HCT116 (cell line): Measurements from ENCODE around the gene GRIA4. TPM values are rescaled to one million over a fixed set of nuclear protein-coding genes. Genes with fewer than 3 reads are reported as not detected.

Experiments
- ATAC-seq: fragments of 200-7000 bp; cut with Tn5 transposase; 2 replicates; pipeline ENCODE4 v1.9.1; 2020; ENCODE audit warnings: mild to moderate bottlenecking, moderate library complexity
- BruUV-seq: library from RNA; stranded (reverse); fragments of 400-500 nt; replicated peaks from 2 replicates; lab custom pipeline; 2021; lab: Mats Ljungman, UMichigan
- CTCF ChIA-PET: fragments of 300-600 bp; sonication (Branson Sonifier 250); formaldehyde crosslinking; loops from one replicate; lab custom pipeline; 2021; ENCODE audit warnings: antibody characterized with exemption; lab: Charles Lee
- POLR2A ChIA-PET: fragments of 300-600, 350-600 bp; sonication (Branson Sonifier 250); formaldehyde crosslinking; loops from one replicate; lab custom pipeline; 2021; ENCODE audit warnings: antibody characterized with exemption; lab: Charles Lee
- RAD21 ChIA-PET, 2 experiments: fragments of 300-600 bp; sonication (Branson Sonifier 250); formaldehyde crosslinking; loops; one replicate each; lab custom pipeline; 2023; ENCODE audit warnings: low total read pairs in 2 of 2; ENCODE audit not compliant: uncharacterized antibody in 2 of 2, unreplicated experiment in 2 of 2, low non-redundant PET in 1 of 2; lab: Charles Lee
- DNase-seq: peaks from one replicate; pipeline ENCODE4 v3.0.0-alpha.2; 2010; ENCODE audit warnings: low read depth, low spot score
- H2AFZ ChIP-seq: fragments of 200-600 bp; shearing (Covaris generic), sonication (generic); 2 replicates; pipeline ENCODE4 v1.6.1; 2017; ENCODE audit warnings: low read depth, mixed run types, mixed read lengths, antibody characterized with exemption, low read length; ENCODE audit not compliant: poor library complexity, severe bottlenecking
- H3K27ac ChIP-seq: 2 replicates; pipeline ENCODE4 v1.5.1; 2012; ENCODE audit warnings: low read depth, low read length
- H3K27me3 ChIP-seq: fragments of 200-600 bp; sonication (generic); 2 replicates; pipeline ENCODE4 v1.6.1; 2016; ENCODE audit warnings: mixed run types, low read length, mixed read lengths; ENCODE audit not compliant: insufficient read depth
- H3K36me3 ChIP-seq, 2 experiments: fragments of 200-500 bp in 1 of 2; fragments of 200-600 bp in 1 of 2; sonication (Bioruptor generic) in 1 of 2; sonication (generic) in 1 of 2; 2 replicates each; pipeline versions ENCODE4 v1.5.1 to v1.6.1; 2014 to 2016; ENCODE audit warnings: low read length in 2 of 2, inconsistent platforms in 1 of 2, mixed read lengths in 1 of 2, mixed run types in 1 of 2; ENCODE audit not compliant: insufficient read depth in 2 of 2, control insufficient read depth in 1 of 2
- H3K4me1 ChIP-seq, 2 experiments: fragments of 200-600 bp in 1 of 2; sonication (generic) in 1 of 2; 2 replicates each; pipeline versions ENCODE4 v1.5.1 to v1.6.1; 2012 to 2017; ENCODE audit warnings: low read length in 2 of 2, inconsistent platforms in 1 of 2, mild to moderate bottlenecking in 1 of 2, mixed read lengths in 1 of 2, mixed run types in 1 of 2, moderate library complexity in 1 of 2; ENCODE audit not compliant: insufficient read depth in 2 of 2, control insufficient read depth in 1 of 2
- H3K4me2 ChIP-seq: fragments of 200-600 bp; sonication (generic); 2 replicates; pipeline ENCODE4 v1.6.1; 2017; ENCODE audit warnings: mixed run types, low read length, mixed read lengths
- H3K4me3 ChIP-seq, 2 experiments: fragments of 200-600 bp in 1 of 2; sonication (generic) in 1 of 2; replicated peaks in 1 of 2; 2 replicates each; pipeline ENCODE4 v1.5.1; 2011 to 2016; ENCODE audit warnings: low read length in 2 of 2, control low read depth in 1 of 2, low read depth in 1 of 2, mild to moderate bottlenecking in 1 of 2, mixed read lengths in 1 of 2, mixed run types in 1 of 2
- H3K79me2 ChIP-seq: fragments of 200-600 bp; sonication (generic); 2 replicates; pipeline ENCODE4 v1.6.1; 2017; ENCODE audit warnings: mild to moderate bottlenecking, mixed run types, low read length, moderate library complexity, mixed read lengths; ENCODE audit not compliant: insufficient read depth
- H3K9ac ChIP-seq: fragments of 200-600 bp; sonication (generic); 2 replicates; pipeline ENCODE4 v1.6.1; 2016; ENCODE audit warnings: low read length, mixed read lengths
- H3K9me2 ChIP-seq: fragments of 200-600 bp; sonication (generic), shearing (Covaris generic); 2 replicates; pipeline ENCODE4 v1.6.1; 2017; ENCODE audit warnings: mixed run types, mild to moderate bottlenecking, moderate library complexity; ENCODE audit not compliant: insufficient read depth
- H3K9me3 ChIP-seq, 2 experiments: fragments of 200-500 bp in 1 of 2; fragments of 200-600 bp in 1 of 2; sonication (Bioruptor generic) in 1 of 2; sonication (generic) in 1 of 2; 2 replicates each; pipeline ENCODE4 v1.6.1; 2014 to 2017; ENCODE audit warnings: low read length in 2 of 2, mixed read lengths in 2 of 2, inconsistent platforms in 1 of 2, low read depth in 1 of 2, mild to moderate bottlenecking in 1 of 2, mixed run types in 1 of 2, moderate library complexity in 1 of 2; ENCODE audit not compliant: control insufficient read depth in 1 of 2, insufficient read depth in 1 of 2
- H4K20me1 ChIP-seq: fragments of 200-600 bp; sonication (generic), shearing (Covaris generic); 2 replicates; pipeline ENCODE4 v1.6.1; 2017; ENCODE audit warnings: mixed run types, mild to moderate bottlenecking, moderate library complexity; ENCODE audit not compliant: insufficient read depth
- CBX3 ChIP-seq: IDR thresholded peaks from 2 replicates; pipeline ENCODE4 v1.6.1; 2012; ENCODE audit warnings: low read depth
- JUND ChIP-seq: IDR thresholded peaks from 2 replicates; pipeline ENCODE4 v1.6.1; 2012
- SP1 ChIP-seq: IDR thresholded peaks from 2 replicates; pipeline ENCODE4 v1.6.1; 2012; ENCODE audit warnings: low read depth
- SRF ChIP-seq: IDR thresholded peaks from 2 replicates; pipeline ENCODE4 v1.6.1; 2012; ENCODE audit warnings: low read depth
- intact Hi-C: fragments of 100-400 bp; cut with micrococcal nuclease; formaldehyde crosslinking; loops from 2 replicates; pipeline ENCODE4 v1.10.0; 2022
- total RNA-seq: library from RNA; stranded (reverse); gene quantifications from one replicate; pipeline ENCODE4 v1.2.1, GENCODE V29; 2021; ENCODE audit not compliant: unreplicated experiment
- TF ChIP-seq, protein P1 (sequence below): IDR thresholded peaks from 2 replicates; pipeline ENCODE4 v1.6.1; 2011; ENCODE audit warnings: mild to moderate bottlenecking, low read length, moderate library complexity; ENCODE audit not compliant: insufficient replicate concordance; ENCODE audit errors: extremely low read depth

GRIA4 gene
- total RNA-seq, 1 experiment from 2014 or later, result not detected

DNA sequence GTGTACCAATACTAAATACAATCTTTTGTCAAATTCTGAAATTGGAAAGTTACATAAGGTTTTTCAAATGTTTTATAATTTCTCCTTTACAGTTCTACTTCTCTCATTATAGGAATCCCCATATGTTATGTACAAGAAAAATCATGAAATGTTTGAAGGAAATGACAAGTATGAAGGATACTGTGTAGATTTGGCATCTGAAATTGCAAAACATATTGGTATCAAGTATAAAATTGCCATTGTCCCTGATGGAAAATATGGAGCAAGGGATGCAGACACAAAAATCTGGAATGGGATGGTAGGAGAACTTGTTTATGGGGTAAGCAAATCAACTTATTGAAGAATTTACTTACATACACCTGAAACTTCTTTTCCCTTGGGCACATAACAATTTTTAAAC is 308.7 kb downstream of the GRIA4 start:
- ATAC-seq, result no peak
- no peaks in the 10 kb centered on the region for H3K27me3 ChIP-seq
- intact Hi-C loops, result no loop called here

DNA sequence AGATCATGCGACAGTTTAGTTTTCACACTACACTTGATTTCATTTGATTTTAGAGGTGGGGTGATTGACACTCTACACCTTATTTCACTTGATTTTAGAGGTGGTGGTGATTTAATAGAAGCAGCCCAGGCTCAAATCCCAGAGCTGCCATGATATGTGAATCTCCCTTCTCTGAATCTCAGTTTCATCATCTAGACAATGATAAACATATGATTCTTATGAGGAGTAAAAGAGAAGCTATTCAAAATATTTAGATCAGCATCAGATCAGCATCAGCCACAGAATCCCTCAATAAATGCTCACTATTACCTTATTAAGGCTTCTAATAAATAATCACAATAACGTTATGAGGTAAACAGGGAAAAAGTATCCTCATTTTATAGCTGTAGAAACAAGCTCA is 313.4 kb downstream of the GRIA4 start:
- no peak overlapping the region for H3K4me2 ChIP-seq
- no peaks in the 10 kb centered on the region for H3K9me2 ChIP-seq
- H3K79me2 ChIP-seq, result no peaks in the 10 kb centered on the region
- BruUV-seq, result no TSS peak
- no peak overlapping the region for H3K27ac ChIP-seq
- ChIA-PET RAD21 (no interaction called here), CTCF (no interaction called here), POLR2A (no interaction called here)
- H3K36me3 ChIP-seq, result no peaks in the 10 kb centered on the region
- no peak overlapping the region for H3K4me3 ChIP-seq
- TF ChIP-seq, protein P1, sequence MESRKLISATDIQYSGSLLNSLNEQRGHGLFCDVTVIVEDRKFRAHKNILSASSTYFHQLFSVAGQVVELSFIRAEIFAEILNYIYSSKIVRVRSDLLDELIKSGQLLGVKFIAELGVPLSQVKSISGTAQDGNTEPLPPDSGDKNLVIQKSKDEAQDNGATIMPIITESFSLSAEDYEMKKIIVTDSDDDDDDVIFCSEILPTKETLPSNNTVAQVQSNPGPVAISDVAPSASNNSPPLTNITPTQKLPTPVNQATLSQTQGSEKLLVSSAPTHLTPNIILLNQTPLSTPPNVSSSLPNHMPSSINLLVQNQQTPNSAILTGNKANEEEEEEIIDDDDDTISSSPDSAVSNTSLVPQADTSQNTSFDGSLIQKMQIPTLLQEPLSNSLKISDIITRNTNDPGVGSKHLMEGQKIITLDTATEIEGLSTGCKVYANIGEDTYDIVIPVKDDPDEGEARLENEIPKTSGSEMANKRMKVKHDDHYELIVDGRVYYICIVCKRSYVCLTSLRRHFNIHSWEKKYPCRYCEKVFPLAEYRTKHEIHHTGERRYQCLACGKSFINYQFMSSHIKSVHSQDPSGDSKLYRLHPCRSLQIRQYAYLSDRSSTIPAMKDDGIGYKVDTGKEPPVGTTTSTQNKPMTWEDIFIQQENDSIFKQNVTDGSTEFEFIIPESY, result no peak
- TF ChIP-seq JUND, result no peak
- no peak for TF ChIP-seq SP1
- TF ChIP-seq CBX3, result no peak
- intact Hi-C loops, result no loop called here
- H4K20me1 ChIP-seq, result no peaks in the 10 kb centered on the region
- no peak overlapping the region for H2AFZ ChIP-seq
- H3K4me1 ChIP-seq, result no peaks in the 10 kb centered on the region
- no peaks in the 10 kb centered on the region for H3K27me3 ChIP-seq
- H3K9ac ChIP-seq, result no peak overlapping the region
- H3K9me3 ChIP-seq, result no peaks in the 10 kb centered on the region
- no peak for DNase-seq
- no peak for ATAC-seq

More for the DNA sequence above, 308.7 kb downstream of the GRIA4 start:
- no peaks in the 10 kb centered on the region for H3K4me1 ChIP-seq
- no peak overlapping the region for H3K9ac ChIP-seq
- H3K9me3 ChIP-seq, result no peaks in the 10 kb centered on the region
- no peaks in the 10 kb centered on the region; the same call in 1 of the 2 replicates for H3K9me2 ChIP-seq
- TF ChIP-seq SRF, result no peak
- no peak overlapping the region for H2AFZ ChIP-seq
- no peak for DNase-seq
- no peak overlapping the region for H3K4me2 ChIP-seq
- no peak overlapping the region for H3K4me3 ChIP-seq
- ChIA-PET RAD21 (no interaction called here), POLR2A (no interaction called here), CTCF (no interaction called here)
- H3K79me2 ChIP-seq, result no peaks in the 10 kb centered on the region
- no TSS peak for BruUV-seq
- no peaks in the 10 kb centered on the region for H4K20me1 ChIP-seq
- no peaks in the 10 kb centered on the region for H3K36me3 ChIP-seq
- H3K27ac ChIP-seq, result no peak overlapping the region
